Subcutaneous adipose tissue (tissue), 4 donors: ENCODE measurements around the gene STK32C. TPM values are rescaled to one million over a fixed set of nuclear protein-coding genes. Genes with fewer than 3 reads are reported as not detected.

Experiments used
- CTCF ChIP-seq: fragments of 450-650 bp; IDR thresholded peaks from one replicate; pipeline ENCODE4 v1.5.1; 2016; ENCODE audit warnings: low read depth, mild to moderate bottlenecking, control low read depth, antibody characterized with exemption, moderate library complexity
- total RNA-seq, 4 donors: library from RNA; depleted of rRNA; stranded (reverse); fragments of >200 nt; gene quantifications; one replicate each; pipeline ENCODE4 v1.1.0, GENCODE V29; 2016

The STK32C gene
- total RNA-seq, 4 donors from 2014 or later: 2.9 to 12.3 (median 10.9) TPM

GRCh38 chr10:132225849-132226205, 81.9 kb downstream of the STK32C start:
- TF ChIP-seq CTCF: no peak

- no peak for TF ChIP-seq CTCF
Observed at GRCh38 chr10:132225073-132225848, 82.5 kb downstream of the STK32C start.

DNA sequence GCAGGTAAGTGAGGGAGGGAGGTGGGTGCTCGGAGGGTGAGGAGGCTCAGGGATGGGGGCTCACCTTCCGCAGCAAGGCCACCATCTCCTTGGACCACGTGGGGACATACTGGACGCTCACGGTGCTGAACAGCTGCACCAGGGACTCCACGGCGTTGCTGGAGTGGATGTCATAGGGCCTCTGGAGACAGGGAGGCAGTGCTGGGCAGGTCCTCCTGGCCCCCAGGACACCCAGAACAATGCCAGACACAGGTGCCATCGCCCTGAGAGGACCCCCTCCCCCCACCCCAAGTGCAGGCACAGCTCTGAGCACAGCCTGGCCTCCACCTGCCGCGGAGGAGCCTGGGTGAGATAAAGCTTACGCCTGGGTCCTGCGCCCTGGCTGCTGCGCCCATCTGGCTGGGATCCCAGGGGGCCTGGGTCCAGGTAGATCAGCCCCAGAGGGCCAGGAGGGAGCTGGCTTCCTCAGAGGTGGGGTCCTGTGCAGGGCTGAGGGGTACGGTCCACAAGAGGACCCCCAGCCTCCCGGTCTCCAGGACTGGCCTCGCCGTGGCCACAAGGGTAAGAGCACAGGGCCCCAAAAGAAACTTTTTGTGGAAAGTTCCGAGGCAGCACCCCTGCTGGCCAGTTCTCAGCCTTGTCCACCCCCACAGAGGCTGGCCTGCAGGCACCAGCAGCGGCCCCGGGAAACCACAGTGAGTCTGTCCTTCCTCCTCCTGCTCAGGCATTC, 83.2 kb downstream of the STK32C start:
- TF ChIP-seq CTCF: no peak

- no peak for TF ChIP-seq CTCF
Observed at GRCh38 chr10:132223611-132224342, 84.0 kb downstream of the STK32C start.

- TF ChIP-seq CTCF: no peak
Observed at GRCh38 chr10:132223156-132223590, 84.6 kb downstream of the STK32C start.

DNA sequence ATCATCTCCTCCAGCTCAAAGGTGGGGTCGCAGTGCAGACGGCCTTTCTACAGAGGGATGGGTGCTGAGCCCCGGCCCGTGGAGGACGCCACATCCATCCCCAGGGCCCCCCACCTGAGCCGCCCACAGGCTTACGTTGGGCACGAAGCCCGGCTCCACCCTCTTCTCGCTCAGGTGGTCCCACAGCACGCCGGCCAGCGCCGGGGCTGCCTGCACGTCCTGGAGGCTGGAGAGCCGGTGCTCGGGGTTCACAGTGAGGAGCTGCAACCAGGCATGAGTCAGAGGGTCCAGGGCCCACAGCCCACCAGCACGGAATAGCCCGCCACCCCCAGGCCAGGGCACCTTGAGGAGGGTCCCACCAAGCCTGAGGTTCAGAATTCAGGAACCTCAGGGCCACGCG, 85.0 kb downstream of the STK32C start:
- no peak for TF ChIP-seq CTCF

DNA sequence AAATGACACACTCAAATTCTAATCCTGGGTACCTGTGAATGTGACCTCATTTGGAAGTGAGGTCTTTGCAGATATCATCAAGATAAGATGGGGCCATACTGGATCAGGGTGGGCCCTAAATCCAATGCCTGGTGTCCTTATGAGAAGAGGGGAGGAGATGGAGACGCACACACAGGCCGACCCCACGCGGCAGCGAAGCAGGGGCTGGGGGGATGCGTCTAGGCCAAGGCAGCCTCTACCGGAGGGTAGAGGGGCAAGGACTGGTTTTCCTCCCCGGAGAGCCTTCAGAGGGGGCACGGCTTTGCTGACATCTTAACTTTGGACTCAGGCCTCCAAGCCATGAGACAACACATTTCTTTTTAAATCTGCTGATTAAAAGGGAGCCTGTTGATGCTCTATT, 87.7 kb downstream of the STK32C start:
- no peak for TF ChIP-seq CTCF
